ENCODE data around the gene SH3PXD2B.

SH3PXD2B gene

GRCh38 chr5:172417983-172418630 lies 36.2 kb downstream of the SH3PXD2B start:
- Histone ChIP-seq H4K20me1 (ENCODE audit: insufficient read depth, low read length) (no peaks in the 10 kb centered on the region), H3K27ac (ENCODE audit: low read depth, low read length, poor library complexity, severe bottlenecking) (no peak overlapping the region), H3K4me3 (ENCODE audit: low read depth, low read length, poor library complexity, severe bottlenecking) (no peak overlapping the region), H2AFZ (ENCODE audit: low read length) (no peak overlapping the region), H3F3A (ENCODE audit: insufficient read depth, low read length) (no peaks in the 10 kb centered on the region), H3K27me3 (ENCODE audit: insufficient read depth, low read length) (no peaks in the 10 kb centered on the region; the same call in 1 of the 2 replicates), H3K4me2 (ENCODE audit: low read length) (no peak overlapping the region), H3K36me3 (ENCODE audit: insufficient read depth, low read length) (no peaks in the 10 kb centered on the region), H3K9me3 (ENCODE audit: low read length) (no peaks in the 10 kb centered on the region), H3K9ac (ENCODE audit: low read length) (no peak overlapping the region), H3K9me2 (ENCODE audit: low read depth, low read length) (no peaks in the 10 kb centered on the region), H3K4me1 (ENCODE audit: insufficient read depth, low read length, severe bottlenecking) (no peaks in the 10 kb centered on the region), H3K79me2 (ENCODE audit: insufficient read depth, low read length) (no peaks in the 10 kb centered on the region)
- TF ChIP-seq CTCF (IDR thresholded peaks at IDR 0.05; ENCODE audit: low read length): no peak
- no peak for TF ChIP-seq EZH2 (IDR thresholded peaks at IDR 0.05; ENCODE audit: borderline replicate concordance, low read length)

DNA sequence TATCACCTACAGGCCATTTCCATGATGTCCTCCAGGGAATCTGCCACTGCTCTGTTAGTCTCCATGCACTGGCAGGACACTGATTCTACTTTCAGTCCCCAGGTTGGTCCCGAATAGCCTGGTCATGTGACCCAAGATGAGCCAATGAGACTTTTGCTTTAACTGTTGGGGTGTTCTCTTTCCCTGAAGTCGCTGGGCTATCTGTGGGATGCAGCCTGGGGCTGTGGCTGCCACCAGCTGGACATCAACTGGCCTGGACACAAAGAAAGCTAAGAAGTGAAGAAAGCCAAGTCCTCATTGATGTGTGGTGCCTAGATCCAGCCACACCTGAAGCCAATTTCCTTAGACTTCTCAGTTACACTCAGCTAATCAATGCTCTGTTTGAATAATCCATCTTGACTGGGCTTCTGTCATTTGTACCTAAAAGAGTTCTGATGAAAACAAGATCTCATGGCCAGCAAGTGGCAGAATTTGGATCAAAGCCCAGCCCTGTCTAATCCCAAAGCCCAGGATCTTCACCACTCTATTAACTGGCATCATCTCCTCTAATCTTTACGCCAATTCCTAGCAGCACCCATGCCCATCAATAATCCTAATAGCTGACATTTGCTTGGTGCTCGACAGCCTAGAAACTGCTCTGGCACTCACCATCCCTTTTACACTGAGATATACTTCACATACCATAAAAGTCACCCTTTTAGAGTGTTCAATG lies 37.0 kb downstream of the SH3PXD2B start:
- H3K9ac ChIP-seq (ENCODE audit: low read length): no peak overlapping the region
- no peaks in the 10 kb centered on the region for H3F3A ChIP-seq (ENCODE audit: insufficient read depth, low read length)
- no peaks in the 10 kb centered on the region for H3K36me3 ChIP-seq (ENCODE audit: insufficient read depth, low read length)
- H3K27ac ChIP-seq (ENCODE audit: low read depth, low read length, poor library complexity, severe bottlenecking): no peak overlapping the region
- no peaks in the 10 kb centered on the region for H3K79me2 ChIP-seq (ENCODE audit: insufficient read depth, low read length)
- H3K4me2 ChIP-seq (ENCODE audit: low read length): no peak overlapping the region
- H3K27me3 ChIP-seq (ENCODE audit: insufficient read depth, low read length): no peaks in the 10 kb centered on the region; the same call in 1 of the 2 replicates
- TF ChIP-seq EZH2 (IDR thresholded peaks at IDR 0.05; ENCODE audit: borderline replicate concordance, low read length): no peak
- no peak for TF ChIP-seq CTCF (IDR thresholded peaks at IDR 0.05; ENCODE audit: low read length)
- H3K9me3 ChIP-seq (ENCODE audit: low read length): no peaks in the 10 kb centered on the region
- no peaks in the 10 kb centered on the region for H3K9me2 ChIP-seq (ENCODE audit: low read depth, low read length)
- no peaks in the 10 kb centered on the region for H4K20me1 ChIP-seq (ENCODE audit: insufficient read depth, low read length)
- no peak overlapping the region for H3K4me3 ChIP-seq (ENCODE audit: low read depth, low read length, poor library complexity, severe bottlenecking)
- H2AFZ ChIP-seq (ENCODE audit: low read length): no peak overlapping the region
- H3K4me1 ChIP-seq (ENCODE audit: insufficient read depth, low read length, severe bottlenecking): no peaks in the 10 kb centered on the region

DNA sequence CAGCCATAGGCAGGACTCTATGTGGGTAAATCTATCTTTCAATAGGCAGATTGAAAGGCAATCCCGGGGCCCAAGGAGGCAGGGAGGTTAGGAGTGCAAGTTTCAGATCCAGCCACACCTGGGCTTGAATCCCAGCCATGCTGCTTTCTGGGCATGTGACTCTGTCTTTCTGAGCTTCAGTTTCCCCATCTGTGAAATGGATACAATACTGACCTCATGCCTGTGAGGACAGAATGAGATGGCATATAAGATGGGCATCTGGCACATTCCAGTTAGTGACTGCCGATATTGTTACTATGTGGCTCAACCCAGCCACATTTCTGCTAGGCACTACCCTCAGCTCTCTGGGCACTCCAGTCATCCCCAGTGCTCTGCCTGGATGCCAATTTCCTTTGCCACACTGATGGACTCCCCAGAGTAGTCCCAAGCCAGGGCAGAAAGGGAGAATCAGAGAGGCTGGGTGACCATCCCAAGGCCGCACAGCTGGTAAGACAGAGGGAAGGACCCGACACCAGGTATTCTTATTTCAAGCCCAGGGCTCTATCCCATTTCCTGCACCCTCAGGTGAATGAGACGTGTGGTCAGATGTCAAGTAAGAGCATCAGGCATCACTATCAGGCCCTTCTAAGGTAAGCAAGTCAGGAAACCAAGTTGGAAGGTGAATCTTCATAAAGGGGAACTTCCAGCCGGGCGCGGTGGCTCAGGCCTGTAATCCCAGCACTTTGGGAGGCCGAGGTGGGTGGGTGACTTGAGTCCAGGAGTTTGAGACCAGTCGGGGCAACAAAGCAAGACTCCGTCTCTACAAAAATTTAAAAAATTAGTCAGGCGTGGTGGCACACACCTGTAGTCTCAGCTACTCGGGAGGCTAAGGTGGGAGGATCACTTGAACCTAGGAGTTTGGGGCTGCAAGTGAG lies 38.7 kb downstream of the SH3PXD2B start:
- H3K4me2 ChIP-seq (ENCODE audit: low read length): no peak overlapping the region
- no peaks in the 10 kb centered on the region for H3K9me3 ChIP-seq (ENCODE audit: low read length)
- no peaks in the 10 kb centered on the region for H3K4me1 ChIP-seq (ENCODE audit: insufficient read depth, low read length, severe bottlenecking)
- H3K9me2 ChIP-seq (ENCODE audit: low read depth, low read length): no peaks in the 10 kb centered on the region
- no peaks in the 10 kb centered on the region for H3K36me3 ChIP-seq (ENCODE audit: insufficient read depth, low read length)
- H3K9ac ChIP-seq (ENCODE audit: low read length): no peak overlapping the region
- no peaks in the 10 kb centered on the region for H3K79me2 ChIP-seq (ENCODE audit: insufficient read depth, low read length)
- no peak overlapping the region for H2AFZ ChIP-seq (ENCODE audit: low read length)
- no peak overlapping the region for H3K4me3 ChIP-seq (ENCODE audit: low read depth, low read length, poor library complexity, severe bottlenecking)
- H3K27ac ChIP-seq (ENCODE audit: low read depth, low read length, poor library complexity, severe bottlenecking): no peak overlapping the region
- no peaks in the 10 kb centered on the region for H3F3A ChIP-seq (ENCODE audit: insufficient read depth, low read length)
- no peaks in the 10 kb centered on the region; the same call in 1 of the 2 replicates for H3K27me3 ChIP-seq (ENCODE audit: insufficient read depth, low read length)
- no peaks in the 10 kb centered on the region for H4K20me1 ChIP-seq (ENCODE audit: insufficient read depth, low read length)
- TF ChIP-seq EZH2 (IDR thresholded peaks at IDR 0.05; ENCODE audit: borderline replicate concordance, low read length): no peak
- no peak for TF ChIP-seq CTCF (IDR thresholded peaks at IDR 0.05; ENCODE audit: low read length)

Measured in OCI-LY1 (cell line).